Measurements from ENCODE around the gene SLC7A4. TPM values are rescaled to one million over a fixed set of nuclear protein-coding genes. Genes with fewer than 3 reads are reported as not detected.

Gene SLC7A4
- total and polyA plus RNA-seq, 2 of the 8 experiments (the other 6 are each of a cell fraction or from before 2014, with no cell fraction given): 0.92 TPM; not detected in 1

- ChIA-PET CTCF (ENCODE audit: partially characterized antibody) (interaction anchor here (1.1 to 1.4 kb wide), 3 partner anchors 14 to 153 kb away, joined by 3 to 6 read pairs (median 3); no protein-coding TSS in a partner anchor), POLR2A (ENCODE audit: partially characterized antibody) (interaction anchor here (1.4 kb wide), 1 partner anchor 38 kb away, joined by 3 read pairs; no protein-coding TSS in a partner anchor)
- Histone ChIP-seq H3K36me3 (ENCODE audit: control insufficient read depth in 2 of 4, insufficient read depth in 4 of 4, low read length in 3 of 4) (no peaks in the 10 kb centered on the region), H3K23me2 (ENCODE audit: low read depth, low read length) (no peaks in the 10 kb centered on the region), H2AFZ (ENCODE audit: low read length) (no peak overlapping the region), H3K4me2 (ENCODE audit: insufficient read depth in 1 of 2, low read depth in 2 of 2, low read length in 2 of 2) (no peak overlapping the region), H4K20me1 (replicated peaks in 1 of 2; ENCODE audit: control insufficient read depth in 1 of 2, insufficient read depth in 2 of 2, low read length in 2 of 2) (no peaks in the 10 kb centered on the region), H3K56ac (replicated peaks; ENCODE audit: insufficient read length, low read depth, low read length) (no peak overlapping the region), H2BK12ac (ENCODE audit: low read depth, low read length) (no peak overlapping the region), H3K14ac (ENCODE audit: insufficient read length) (no peak overlapping the region), H2BK20ac (ENCODE audit: low read length) (no peak overlapping the region), H3K4me1 (replicated peaks in 1 of 4; ENCODE audit: control insufficient read depth in 3 of 4, insufficient read depth in 4 of 4, low read length in 3 of 4) (no peaks in the 10 kb centered on the region), H3K4me3 (ENCODE audit: extremely low read depth in 1 of 4, insufficient read depth in 2 of 4, low read depth in 3 of 4, low read length in 4 of 4) (no peak overlapping the region), H2BK120ac (replicated peaks; ENCODE audit: low read depth, low read length) (no peak overlapping the region), H3K27ac (ENCODE audit: low read depth, low read length) (no peak overlapping the region), H4K91ac (replicated peaks; ENCODE audit: insufficient read length, low read length) (no peak overlapping the region), H2AK5ac (ENCODE audit: low read depth, low read length) (no peak overlapping the region), H3K18ac (ENCODE audit: extremely low read depth, low read length) (no peak overlapping the region), H3K79me2 (ENCODE audit: control insufficient read depth in 1 of 2, insufficient read depth in 2 of 2, low read length in 2 of 2) (no peaks in the 10 kb centered on the region), H4K8ac (ENCODE audit: extremely low read depth, insufficient read depth, low read length) (no peak overlapping the region), H3K79me1 (ENCODE audit: low read depth, low read length) (no peaks in the 10 kb centered on the region), H3K23ac (ENCODE audit: insufficient read length) (no peak overlapping the region), H2BK5ac (ENCODE audit: low read depth, low read length) (no peak overlapping the region), H3K27me3 (replicated peaks in 1 of 4; ENCODE audit: control insufficient read depth in 3 of 4, extremely low read depth in 1 of 4, insufficient read depth in 3 of 4, low read length in 3 of 4) (peaks cover 0 to 6% (median 2%) of the 10 kb centered on the region in 4 experiments; a peak in 4 of 7 replicates), H4K5ac (ENCODE audit: insufficient read length, low read depth, low read length) (no peak overlapping the region), H3K9ac (replicated peaks in 1 of 4; ENCODE audit: extremely low read depth in 1 of 4, low read depth in 3 of 4, low read length in 3 of 4) (no peak overlapping the region), H2BK15ac (ENCODE audit: low read length) (no peak overlapping the region), H3K9me3 (ENCODE audit: insufficient read depth in 2 of 2, low read depth in 1 of 2, low read length in 1 of 2) (no peaks in the 10 kb centered on the region), H3K4ac (replicated peaks; ENCODE audit: insufficient read length, low read depth, low read length) (no peak overlapping the region)
- WGBS, 2 experiments (ENCODE audit: extremely low coverage in 1 of 2, insufficient coverage in 1 of 2, insufficient read length in 1 of 2, insufficient replicate concordance in 2 of 2, low coverage in 1 of 2, low lambda C conversion rate in 2 of 2, missing lambda C conversion rate in 1 of 2): 75% methylated on average over 2 of the region's 2 CpGs; no CpG with 5 or more reads in 1 of the 2 experiments
- DNase-seq (ENCODE audit: low read depth in 1 of 2, low spot score in 2 of 2): no peak
- no peak for FAIRE-seq
- TF ChIP-seq RAD21 (IDR thresholded peaks at IDR 0.05 in 1 of 2, conservative IDR thresholded peaks at IDR 0.05 in 1 of 2; ENCODE audit: low read depth in 2 of 2, low read length in 2 of 2): no peak
Observed at GRCh38 chr22:21038405-21038804, 6.0 kb upstream of the SLC7A4 start.

Data from H1 (cell line).